GM12875 (cell line): ENCODE results near the gene MTNR1A.

Experiments used
- H3K4me3 ChIP-seq: one replicate; pipeline ENCODE4 v1.5.1; 2011; ENCODE audit warnings: low read depth, low read length, control low read depth
- CTCF ChIP-seq: IDR thresholded peaks from 2 replicates; pipeline ENCODE4 v1.5.1; 2011; ENCODE audit warnings: low read depth, mild to moderate bottlenecking, control low read depth, inconsistent platforms, low read length, moderate library complexity, borderline replicate concordance; ENCODE audit not compliant: insufficient read depth

Gene MTNR1A

GRCh38 chr4:186497043-186497442 is 58.3 kb downstream of the MTNR1A start:
- TF ChIP-seq CTCF = no peak
- H3K4me3 ChIP-seq = no peak overlapping the region

GRCh38 chr4:186494496-186494895 is 60.9 kb downstream of the MTNR1A start:
- H3K4me3 ChIP-seq = no peak overlapping the region
- TF ChIP-seq CTCF = no peak

- TF ChIP-seq CTCF = no peak
- H3K4me3 ChIP-seq = no peak overlapping the region
Measured at GRCh38 chr4:186487726-186488125, 67.6 kb downstream of the MTNR1A start.

GRCh38 chr4:186486172-186486571 is 69.2 kb downstream of the MTNR1A start:
- H3K4me3 ChIP-seq = no peak overlapping the region

GRCh38 chr4:186485561-186486062 is 69.8 kb downstream of the MTNR1A start:
- no peak for TF ChIP-seq CTCF
- H3K4me3 ChIP-seq = no peak overlapping the region

More at GRCh38 chr4:186486172-186486571, 69.2 kb downstream of the MTNR1A start:
- TF ChIP-seq CTCF = no peak

GRCh38 chr4:186485150-186485549 is 70.2 kb downstream of the MTNR1A start:
- H3K4me3 ChIP-seq = no peak overlapping the region
- TF ChIP-seq CTCF = no peak

GRCh38 chr4:186483656-186484055 is 71.7 kb downstream of the MTNR1A start:
- no peak for TF ChIP-seq CTCF
- no peak overlapping the region for H3K4me3 ChIP-seq
